ENCODE results near the gene ABCB11. TPM values are rescaled to one million over a fixed set of nuclear protein-coding genes. Genes with fewer than 3 reads are reported as not detected.

The ABCB11 gene
- total RNA-seq, 1 donor from 2014 or later = 0.24 TPM

DNA sequence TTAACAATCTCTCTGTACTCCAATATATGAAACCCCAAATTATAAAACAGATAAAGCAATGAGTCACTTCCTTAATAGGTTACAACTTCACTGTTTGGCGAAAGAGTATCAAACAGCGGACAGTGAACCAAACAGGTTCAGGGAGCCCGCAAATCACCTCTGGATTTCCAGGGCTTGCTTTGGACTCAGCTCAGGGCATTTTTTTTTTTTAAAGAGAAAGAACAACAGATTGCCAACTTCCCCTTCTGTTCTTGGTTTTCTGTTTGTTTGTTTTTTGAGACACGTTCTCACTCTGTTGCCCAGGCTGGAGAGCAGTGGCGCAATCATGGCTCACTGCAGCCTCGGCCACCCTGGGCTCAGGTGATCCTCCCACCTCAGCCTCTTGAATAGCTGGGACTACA, 52.7 kb downstream of the ABCB11 start:
- H3K36me3 Mint-ChIP-seq = no peaks in the 10 kb centered on the region
- no peaks in the 10 kb centered on the region for H3K4me1 Mint-ChIP-seq (ENCODE audit: unreplicated experiment)
- DNase-seq (ENCODE audit: extremely low spot score, unreplicated experiment) = no peak
- no peak overlapping the region for H3K4me3 Mint-ChIP-seq
- no peaks in the 10 kb centered on the region for H3K27me3 Mint-ChIP-seq
- TF ChIP-seq, protein P1, sequence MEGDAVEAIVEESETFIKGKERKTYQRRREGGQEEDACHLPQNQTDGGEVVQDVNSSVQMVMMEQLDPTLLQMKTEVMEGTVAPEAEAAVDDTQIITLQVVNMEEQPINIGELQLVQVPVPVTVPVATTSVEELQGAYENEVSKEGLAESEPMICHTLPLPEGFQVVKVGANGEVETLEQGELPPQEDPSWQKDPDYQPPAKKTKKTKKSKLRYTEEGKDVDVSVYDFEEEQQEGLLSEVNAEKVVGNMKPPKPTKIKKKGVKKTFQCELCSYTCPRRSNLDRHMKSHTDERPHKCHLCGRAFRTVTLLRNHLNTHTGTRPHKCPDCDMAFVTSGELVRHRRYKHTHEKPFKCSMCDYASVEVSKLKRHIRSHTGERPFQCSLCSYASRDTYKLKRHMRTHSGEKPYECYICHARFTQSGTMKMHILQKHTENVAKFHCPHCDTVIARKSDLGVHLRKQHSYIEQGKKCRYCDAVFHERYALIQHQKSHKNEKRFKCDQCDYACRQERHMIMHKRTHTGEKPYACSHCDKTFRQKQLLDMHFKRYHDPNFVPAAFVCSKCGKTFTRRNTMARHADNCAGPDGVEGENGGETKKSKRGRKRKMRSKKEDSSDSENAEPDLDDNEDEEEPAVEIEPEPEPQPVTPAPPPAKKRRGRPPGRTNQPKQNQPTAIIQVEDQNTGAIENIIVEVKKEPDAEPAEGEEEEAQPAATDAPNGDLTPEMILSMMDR (conservative IDR thresholded peaks at IDR 0.05) = no peak
- no peaks in the 10 kb centered on the region for H3K9me3 Mint-ChIP-seq
- H3K27ac Mint-ChIP-seq = no peak overlapping the region

DNA sequence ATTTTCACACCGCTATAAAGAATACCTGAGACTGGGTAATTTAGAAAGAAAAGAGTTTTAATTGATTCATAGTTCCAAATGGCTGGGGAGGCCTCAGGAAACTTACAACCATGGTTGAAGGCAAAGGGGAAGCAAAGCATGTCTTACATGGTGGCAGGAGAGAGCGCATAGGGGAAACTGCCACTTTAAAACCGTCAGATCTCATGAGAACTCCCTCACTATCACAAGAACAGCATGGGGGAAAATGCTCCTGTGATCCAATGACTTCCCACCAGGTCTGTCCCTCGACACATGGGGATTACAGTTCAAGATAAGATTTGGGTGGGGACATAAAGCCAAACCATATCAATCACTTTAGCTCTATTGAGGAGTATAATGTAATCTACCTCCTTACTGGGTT, 53.5 kb downstream of the ABCB11 start:
- H3K36me3 Mint-ChIP-seq = no peaks in the 10 kb centered on the region
- H3K27me3 Mint-ChIP-seq = no peaks in the 10 kb centered on the region
- no peaks in the 10 kb centered on the region for H3K4me1 Mint-ChIP-seq (ENCODE audit: unreplicated experiment)

DNA sequence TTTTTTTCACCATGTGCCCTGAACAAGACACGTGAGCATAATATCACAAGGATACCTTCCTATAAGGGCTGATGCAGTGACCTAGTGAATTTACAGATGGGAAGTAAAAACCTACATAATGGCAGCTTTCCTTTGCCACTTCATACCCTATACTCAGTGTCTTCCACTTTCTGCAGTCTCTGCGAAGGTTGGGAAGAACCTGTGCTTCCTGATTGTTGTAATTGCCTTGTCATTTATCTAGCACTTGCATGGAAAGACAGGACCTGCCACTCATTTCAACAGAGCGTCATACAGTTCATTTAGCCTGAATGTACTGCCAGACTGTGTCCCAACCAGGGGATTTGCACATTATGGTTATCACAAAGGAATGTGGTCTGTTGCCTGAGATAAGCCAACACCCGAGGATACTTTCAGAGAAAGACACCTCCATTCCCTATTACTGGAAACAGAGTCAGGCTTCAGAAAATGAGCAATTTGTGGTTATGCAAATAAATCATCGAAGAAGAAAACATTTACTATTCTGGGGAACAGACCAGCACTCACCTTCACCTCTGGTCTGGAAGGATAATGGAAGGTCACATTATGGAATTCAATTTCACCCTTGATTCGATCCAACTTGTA, 55.0 kb downstream of the ABCB11 start:
- TF ChIP-seq, protein P1 (conservative IDR thresholded peaks at IDR 0.05) = no peak
- Mint-ChIP-seq H3K36me3 (no peaks in the 10 kb centered on the region), H3K9me3 (no peaks in the 10 kb centered on the region), H3K4me3 (no peak overlapping the region), H3K27ac (no peak overlapping the region), H3K27me3 (no peaks in the 10 kb centered on the region), H3K4me1 (ENCODE audit: unreplicated experiment) (peaks cover under 1% of the 10 kb centered on the region)
- no peak for DNase-seq (ENCODE audit: extremely low spot score, unreplicated experiment)

More for the DNA sequence above, 53.5 kb downstream of the ABCB11 start:
- TF ChIP-seq, protein P1 (conservative IDR thresholded peaks at IDR 0.05) = no peak
- H3K27ac Mint-ChIP-seq = no peak overlapping the region
- DNase-seq (ENCODE audit: extremely low spot score, unreplicated experiment) = no peak
- H3K4me3 Mint-ChIP-seq = no peak overlapping the region
- no peaks in the 10 kb centered on the region for H3K9me3 Mint-ChIP-seq

DNA sequence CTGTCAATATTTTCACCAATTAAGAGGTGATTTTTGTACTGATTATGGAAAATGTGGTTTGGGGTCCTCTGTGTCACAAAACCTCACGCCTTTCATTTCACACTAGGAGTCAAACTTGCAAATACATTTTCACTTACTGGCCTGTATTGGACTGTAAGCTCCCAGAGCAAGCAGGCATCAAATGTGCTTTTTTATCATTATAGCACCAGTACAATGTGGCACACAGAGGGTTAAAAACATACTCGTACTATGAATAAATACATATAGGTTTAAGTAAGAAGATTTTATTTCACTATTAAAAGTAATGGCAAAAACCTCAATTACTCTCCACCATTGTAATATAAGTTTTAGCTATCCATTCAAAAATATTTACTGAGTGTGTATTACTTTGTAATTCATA, 56.7 kb downstream of the ABCB11 start:
- no peak for DNase-seq (ENCODE audit: extremely low spot score, unreplicated experiment)
- Mint-ChIP-seq H3K27ac (no peak overlapping the region), H3K27me3 (no peaks in the 10 kb centered on the region), H3K4me3 (no peak overlapping the region), H3K4me1 (ENCODE audit: unreplicated experiment) (peaks cover 9% of the 10 kb centered on the region), H3K36me3 (no peaks in the 10 kb centered on the region), H3K9me3 (no peaks in the 10 kb centered on the region)
- TF ChIP-seq, protein P1 (conservative IDR thresholded peaks at IDR 0.05) = no peak

DNA sequence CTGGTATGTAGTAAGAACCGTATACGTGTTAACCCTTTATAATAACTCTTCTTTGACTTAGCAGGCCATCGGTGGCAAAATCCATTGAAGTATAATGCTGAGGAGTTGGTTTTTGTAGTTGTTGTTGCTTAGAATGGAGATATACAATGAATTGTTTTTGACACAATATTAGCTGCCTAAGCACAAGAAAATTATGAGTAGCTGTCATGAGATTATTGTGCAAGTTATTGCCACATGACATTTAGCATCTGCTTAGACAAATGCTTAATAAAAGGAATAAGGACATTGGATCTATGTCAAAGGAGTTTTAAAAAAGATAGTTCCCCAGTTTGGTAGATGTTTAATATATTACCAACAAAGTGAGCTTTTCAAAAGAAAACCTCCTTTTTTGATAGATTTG, 59.9 kb downstream of the ABCB11 start:
- TF ChIP-seq, protein P1 (conservative IDR thresholded peaks at IDR 0.05) = no peak
- H3K4me3 Mint-ChIP-seq = no peak overlapping the region
- no peak for DNase-seq (ENCODE audit: extremely low spot score, unreplicated experiment)
- H3K27ac Mint-ChIP-seq = no peak overlapping the region
- peaks cover 9% of the 10 kb centered on the region for H3K4me1 Mint-ChIP-seq (ENCODE audit: unreplicated experiment)
- H3K27me3 Mint-ChIP-seq = no peaks in the 10 kb centered on the region
- no peaks in the 10 kb centered on the region for H3K9me3 Mint-ChIP-seq
- H3K36me3 Mint-ChIP-seq = no peaks in the 10 kb centered on the region

All from type B pancreatic cell (in vitro differentiated cells).